COLO668 (cell line): ENCODE measurements around the gene ZC3H8.
A peak's percentile ranks its signal among the peaks of the same experiment; 100 is the strongest.
"Not testable (repeated sequence)": the region's sequence is repeated elsewhere in the genome, so short reads cannot be mapped to it uniquely, and the experiment has no call there.

Experiments used
- DNase-seq: peaks from one replicate; lab custom pipeline; 2025; ENCODE audit not compliant: unreplicated experiment; lab: John Stamatoyannopoulos, UW

Gene ZC3H8

DNA sequence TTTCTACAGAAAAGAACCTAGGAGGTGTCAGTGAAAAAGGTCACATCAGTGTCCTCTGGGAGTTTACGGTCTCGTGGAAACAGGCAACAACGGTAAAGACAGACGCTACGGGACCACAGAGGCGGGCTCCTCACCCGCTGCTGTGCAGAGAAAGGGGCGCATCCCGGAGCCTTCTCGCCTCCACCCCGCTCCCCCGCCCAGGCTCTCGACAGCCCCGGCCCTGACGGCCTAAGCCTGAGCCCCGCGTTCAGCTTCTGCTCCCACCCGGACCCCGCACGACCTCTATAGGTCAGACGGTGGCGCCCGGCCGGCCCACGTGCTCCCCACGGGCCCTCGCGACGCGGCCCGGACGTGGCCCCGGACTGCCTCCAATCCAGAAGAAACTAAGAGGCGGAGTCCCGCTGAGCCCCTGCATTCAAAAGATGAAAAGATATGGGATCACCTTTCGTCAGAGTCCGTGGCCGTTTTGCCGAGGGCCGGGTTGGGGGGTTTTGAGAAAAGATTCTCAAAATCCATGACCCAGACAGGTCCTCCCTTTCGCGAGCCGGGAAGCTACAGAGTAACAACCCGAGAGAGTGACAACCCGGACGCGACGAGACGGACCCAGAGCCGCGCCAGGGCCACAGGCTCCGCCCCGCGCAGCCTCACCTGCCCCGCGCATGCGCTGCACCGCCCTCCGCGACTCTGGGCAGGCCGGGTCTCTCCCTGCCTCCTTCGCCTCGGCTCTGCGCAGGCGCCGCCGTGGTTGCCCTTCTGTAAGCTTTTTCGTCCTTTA is at the start of gene ZC3H8:
Gene ZC3H8, minus strand, starts transcription at position 577 of the 775 bp plus-strand sequence. Its CDS starts 61 bp downstream, at position 516.
- peak; percentile 95 for DNase-seq

- no peak for DNase-seq
Observed at GRCh38 chr2:112304298-112304941, 49.6 kb upstream of the ZC3H8 start.

- DNase-seq: no peak
Observed at GRCh38 chr2:112301973-112302372, 47.1 kb upstream of the ZC3H8 start.

DNA sequence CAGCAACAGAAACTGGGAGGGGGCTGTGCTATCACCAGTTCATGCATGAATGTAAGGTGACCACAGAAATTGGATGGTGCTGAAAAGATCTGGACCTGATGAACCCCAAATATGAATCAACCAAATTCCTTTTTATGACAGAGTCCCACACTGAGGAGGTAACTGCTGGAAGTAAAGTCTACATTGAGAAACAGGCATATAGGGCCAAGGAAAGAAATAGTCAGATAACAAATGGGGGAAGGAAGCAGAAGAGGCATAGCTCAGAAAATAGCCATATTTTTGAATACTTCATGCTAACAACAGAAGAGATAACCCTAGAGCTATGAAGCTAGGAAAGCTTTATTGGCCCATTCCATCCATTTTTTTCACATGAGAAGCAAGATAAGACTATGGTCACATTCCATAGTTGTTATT is 46.3 kb upstream of the ZC3H8 start:
- no peak for DNase-seq

- DNase-seq: no peak
Observed at GRCh38 chr2:112296407-112296806, 41.6 kb upstream of the ZC3H8 start.

GRCh38 chr2:112295407-112296078 is 40.7 kb upstream of the ZC3H8 start:
- DNase-seq: no peak

GRCh38 chr2:112293636-112294401 is 39.0 kb upstream of the ZC3H8 start:
- DNase-seq: no peak

DNA sequence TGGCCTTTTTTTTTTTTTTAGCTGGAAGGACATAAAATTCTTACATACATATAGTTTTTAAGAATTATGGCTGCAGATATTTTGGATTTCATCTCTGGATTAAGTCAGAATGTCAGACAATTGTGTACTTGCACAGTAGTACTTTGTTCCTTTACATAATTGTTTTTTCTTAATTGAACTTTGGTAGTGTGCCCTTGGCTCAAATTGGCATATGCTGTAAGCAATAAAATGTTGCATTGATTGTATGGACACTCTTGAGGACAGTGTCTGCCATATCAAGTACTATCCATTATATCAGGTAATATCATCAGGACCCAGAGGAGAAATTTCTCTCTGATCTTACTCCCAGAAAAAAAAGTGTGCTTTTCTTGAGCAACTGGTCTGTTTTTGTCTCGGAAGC is 35.8 kb upstream of the ZC3H8 start:
- no peak for DNase-seq

- no peak for DNase-seq
Observed at GRCh38 chr2:112290088-112290487, 35.2 kb upstream of the ZC3H8 start.

- not testable (repeated sequence) for DNase-seq
Observed at GRCh38 chr2:112283535-112283934, 28.7 kb upstream of the ZC3H8 start.

- not testable (repeated sequence) for DNase-seq
Observed at GRCh38 chr2:112282066-112282465, 27.2 kb upstream of the ZC3H8 start.

DNA sequence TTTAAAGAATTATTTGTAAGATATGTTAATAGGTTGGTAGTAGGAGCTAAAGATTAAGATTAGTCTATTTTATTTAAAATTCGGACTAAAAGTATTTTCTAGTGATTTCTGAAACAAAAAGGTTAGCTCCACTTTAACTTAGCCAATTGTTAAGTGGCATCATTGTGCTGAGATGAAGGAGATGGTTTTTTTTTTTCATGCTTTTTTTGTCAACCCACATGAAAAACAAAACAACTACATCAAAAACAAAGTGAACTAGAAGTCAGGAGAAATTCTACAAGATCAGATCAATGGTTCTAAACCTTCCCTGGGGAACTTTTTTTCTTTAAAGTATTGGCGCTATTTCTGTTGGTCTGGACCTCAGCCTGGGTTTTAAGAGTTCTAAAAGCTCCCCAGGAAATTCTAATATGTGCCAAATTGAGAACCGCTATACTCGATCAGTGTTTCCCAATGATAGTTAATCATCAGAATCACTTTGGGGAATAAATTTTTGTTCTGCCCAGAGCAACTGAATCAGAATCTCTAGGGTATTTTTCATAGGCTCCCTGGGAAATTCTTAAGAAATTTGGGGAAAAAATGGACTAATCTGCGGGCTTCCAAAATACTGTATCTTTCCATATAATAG is 22.9 kb upstream of the ZC3H8 start:
- no peak for DNase-seq

DNA sequence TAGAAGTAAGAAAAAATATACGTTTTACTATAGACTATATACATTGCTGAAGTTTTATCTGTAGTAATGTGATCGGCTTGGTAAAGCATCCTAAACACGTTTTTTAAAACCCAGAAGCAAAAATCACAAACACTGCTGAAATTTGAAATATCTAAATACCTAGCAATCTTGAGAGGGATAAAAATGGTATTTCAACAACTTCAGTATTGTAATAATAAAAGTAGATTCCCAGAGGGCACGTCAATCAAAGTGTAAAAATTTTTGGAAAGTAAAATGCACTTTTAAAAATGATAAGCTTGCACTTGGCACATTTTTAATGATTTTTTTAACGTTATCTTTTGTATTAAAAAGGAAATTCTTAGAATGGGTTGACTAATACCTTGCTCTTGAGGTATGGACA is 22.1 kb upstream of the ZC3H8 start:
- no peak for DNase-seq

GRCh38 chr2:112275887-112276773 is 21.3 kb upstream of the ZC3H8 start:
- DNase-seq: peak; percentile 87

GRCh38 chr2:112275311-112275886 is 20.6 kb upstream of the ZC3H8 start, which contains the start of gene ZC3H6:
Gene ZC3H6 (plus strand): TSS chr2:112275597. CDS start chr2:112275995, 398 bp downstream.
- DNase-seq: peak; percentile 98

GRCh38 chr2:112273349-112273748 is 18.5 kb upstream of the ZC3H8 start:
- DNase-seq: no peak

DNA sequence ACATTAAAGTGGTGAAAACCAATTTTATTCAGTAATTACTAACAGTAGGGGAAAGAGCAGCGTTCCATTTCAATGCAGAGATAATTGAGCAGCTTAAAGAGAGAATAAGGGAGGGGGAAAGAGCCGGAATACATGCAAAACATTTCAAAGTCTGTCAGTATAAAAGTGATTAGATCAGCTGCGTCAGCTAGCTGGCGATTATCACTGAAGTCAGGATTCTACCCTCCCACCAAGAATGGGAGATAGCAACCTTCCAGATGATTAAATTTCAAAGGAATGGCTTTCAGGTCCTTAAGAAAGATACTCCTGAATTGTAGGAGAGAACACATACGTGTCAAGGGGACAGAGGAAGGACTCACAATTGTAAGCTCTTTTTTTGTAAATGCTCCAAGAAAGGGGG is 17.8 kb upstream of the ZC3H8 start:
- DNase-seq: no peak

- no peak for DNase-seq
Observed at GRCh38 chr2:112268547-112268946, 13.7 kb upstream of the ZC3H8 start.

- no peak for DNase-seq
Observed at GRCh38 chr2:112262876-112263275, 8.0 kb upstream of the ZC3H8 start.
